ENCODE data around the gene SSTR1. TPM values are rescaled to one million over a fixed set of nuclear protein-coding genes. Genes with fewer than 3 reads are reported as not detected.
"Not testable (repeated sequence)": the region's sequence is repeated elsewhere in the genome, so short reads cannot be mapped to it uniquely, and the experiment has no call there.

Gene SSTR1
- total and polyA plus RNA-seq, 7 donors = 0.21 to 0.60 (median 0.39) TPM

GRCh38 chr14:38186216-38186615 is 21.5 kb upstream of the SSTR1 start:
- ATAC-seq (no peak), DNase-seq (no peak)
- Histone ChIP-seq H3K4me1 (no peaks in the 10 kb centered on the region), H3K36me3 (ENCODE audit: insufficient read depth in 1 of 2, low read depth in 1 of 2) (no peaks in the 10 kb centered on the region), H3K27me3 (ENCODE audit: insufficient read depth in 3 of 3, low read length in 2 of 3) (no peaks in the 10 kb centered on the region), H3K4me3 (no peak overlapping the region), H3K27ac (no peak overlapping the region), H3K9me3 (no peaks in the 10 kb centered on the region)
- TF ChIP-seq CTCF (IDR thresholded peaks at IDR 0.05) = no peak
- WGBS, 3 donors = 76 to 79% (median 77%) methylated on average over 1 of the region's 1 CpG
- intact Hi-C loops (cut with DNase I) = no loop called here

- ATAC-seq = no peak
- no peaks in the 10 kb centered on the region for H3K9me3 ChIP-seq
- no peaks in the 10 kb centered on the region for H3K27me3 ChIP-seq (ENCODE audit: insufficient read depth in 3 of 3, low read length in 2 of 3)
- no peaks in the 10 kb centered on the region for H3K4me1 ChIP-seq
- DNase-seq = no peak
- no peak for TF ChIP-seq CTCF (IDR thresholded peaks at IDR 0.05)
- H3K4me3 ChIP-seq = no peak overlapping the region
- no peak overlapping the region for H3K27ac ChIP-seq
- no peaks in the 10 kb centered on the region for H3K36me3 ChIP-seq (ENCODE audit: insufficient read depth in 1 of 2, low read depth in 1 of 2)
- 85 to 87% (median 85%) methylated on average over 2 of the region's 2 CpGs for WGBS, 3 donors
- intact Hi-C loops (cut with DNase I) = no loop called here
Measured at GRCh38 chr14:38187528-38187927, 20.2 kb upstream of the SSTR1 start.

GRCh38 chr14:38189930-38190726 is 17.6 kb upstream of the SSTR1 start:
- 79 to 89% (median 80%) methylated on average over 4 of the region's 4 CpGs for WGBS, 3 donors
- intact Hi-C loops (cut with DNase I) = no loop called here

GRCh38 chr14:38190846-38191245 is 16.9 kb upstream of the SSTR1 start:
- H3K4me1 ChIP-seq = not testable (repeated sequence)

More at GRCh38 chr14:38189930-38190726, 17.6 kb upstream of the SSTR1 start:
- DNase-seq = no peak
- no peak for ATAC-seq
- no peaks in the 10 kb centered on the region for H3K27me3 ChIP-seq (ENCODE audit: insufficient read depth in 3 of 3, low read length in 2 of 3)
- H3K4me1 ChIP-seq = no peaks in the 10 kb centered on the region
- no peak for TF ChIP-seq CTCF (IDR thresholded peaks at IDR 0.05)
- no peak overlapping the region for H3K27ac ChIP-seq
- H3K4me3 ChIP-seq = no peak overlapping the region
- H3K9me3 ChIP-seq = no peaks in the 10 kb centered on the region
- H3K36me3 ChIP-seq (ENCODE audit: insufficient read depth in 1 of 2, low read depth in 1 of 2) = no peaks in the 10 kb centered on the region

GRCh38 chr14:38191491-38191890 is 16.2 kb upstream of the SSTR1 start:
- H3K27me3 ChIP-seq (ENCODE audit: insufficient read depth in 3 of 3, low read length in 2 of 3); DNase-seq; H3K4me1 ChIP-seq; intact Hi-C loops (cut with DNase I); H3K9me3 ChIP-seq; H3K27ac ChIP-seq; ATAC-seq; H3K36me3 ChIP-seq (ENCODE audit: insufficient read depth in 1 of 2, low read depth in 1 of 2); H3K4me3 ChIP-seq: not testable (repeated sequence)
- WGBS, 3 donors = 59 to 80% (median 75%) methylated on average over 10 of the region's 10 CpGs

More at GRCh38 chr14:38190846-38191245, 16.9 kb upstream of the SSTR1 start:
- WGBS, 3 donors = 48 to 83% (median 66%) methylated on average over 11 of the region's 11 CpGs
- H3K36me3 ChIP-seq (ENCODE audit: insufficient read depth in 1 of 2, low read depth in 1 of 2); H3K9me3 ChIP-seq; ATAC-seq; DNase-seq; H3K4me3 ChIP-seq; intact Hi-C loops (cut with DNase I); H3K27me3 ChIP-seq (ENCODE audit: insufficient read depth in 3 of 3, low read length in 2 of 3); H3K27ac ChIP-seq: not testable (repeated sequence)
